Kidney (tissue), 14 donors: ENCODE results near the gene CAMTA1. TPM values are rescaled to one million over a fixed set of nuclear protein-coding genes. Genes with fewer than 3 reads are reported as not detected.

Source experiments
- DNase-seq, 5 donors: peaks; one replicate each; pipeline ENCODE4 v3.0.0-alpha.2; 2013 to 2020
- FAIRE-seq: peaks from 2 replicates; lab custom pipeline; 2012; peaks lifted over from hg19 to GRCh38; lab: Jason Lieb, UNC
- H3K27ac ChIP-seq, 2 donors: one replicate each; pipeline ENCODE4 v1.7.0; 2013; ENCODE audit warnings: low read depth in 2 of 2, low read length in 2 of 2, inconsistent platforms in 1 of 2
- H3K27me3 ChIP-seq: one replicate; pipeline ENCODE4 v1.7.1; 2013; ENCODE audit warnings: low read length, inconsistent platforms; ENCODE audit not compliant: control insufficient read depth, insufficient read depth
- H3K36me3 ChIP-seq, 3 donors: one replicate each; pipeline versions ENCODE4 v1.7.0 to v1.7.1; 2013; ENCODE audit warnings: low read length in 3 of 3, control low read depth in 1 of 3, inconsistent platforms in 1 of 3; ENCODE audit not compliant: insufficient read depth in 3 of 3, control insufficient read depth in 2 of 3
- H3K4me1 ChIP-seq, 3 donors: one replicate each; pipeline versions ENCODE4 v1.7.0 to v1.7.1; 2013; ENCODE audit warnings: low read length in 3 of 3, inconsistent platforms in 1 of 3, low read depth in 1 of 3; ENCODE audit not compliant: control insufficient read depth in 2 of 3, insufficient read depth in 2 of 3
- H3K4me3 ChIP-seq, 3 donors: one replicate each; pipeline versions ENCODE4 v1.7.0 to v1.8.1; 2013; ENCODE audit warnings: low read length in 3 of 3, control low read depth in 1 of 3, inconsistent platforms in 1 of 3
- H3K9ac ChIP-seq, 3 donors: one replicate each; pipeline versions ENCODE4 v1.7.0 to v1.7.1; 2013; ENCODE audit warnings: low read length in 3 of 3, control low read depth in 1 of 3, inconsistent platforms in 1 of 3
- H3K9me3 ChIP-seq, 3 donors: one replicate each; pipeline versions ENCODE4 v1.7.0 to v1.7.1; 2013; ENCODE audit warnings: low read length in 3 of 3, control low read depth in 1 of 3, inconsistent platforms in 1 of 3; ENCODE audit not compliant: control insufficient read depth in 2 of 3, insufficient read depth in 1 of 3
- intact Hi-C: fragments of 100-400 bp; cut with DNase I; formaldehyde crosslinking; loops from one replicate; pipeline ENCODE4 v1.11.1; 2022
- polyA plus RNA-seq: library from polyadenylated mRNA; stranded (reverse); fragments of 350-450 nt; fragmentation: Illumina TruSeq; extraction: RNeasy Lipid Tissue Mini Kit (QIAGEN cat#74804); gene quantifications from one replicate; pipeline ENCODE4 v1.2.3, GENCODE V29; 2014; ENCODE audit warnings: low read depth, low replicate concordance; ENCODE audit not compliant: insufficient read depth
- total RNA-seq: library from RNA; stranded (reverse); fragmentation: NEBNext Ultra II Directional; extraction: Animal tissue kit (Norgen Biotek cat#: 25700); gene quantifications from one replicate; pipeline ENCODE4 v1.2.1, GENCODE V29; 2021
- TF ChIP-seq, protein P1 (sequence below): IDR thresholded peaks from 3 replicates; pipeline ENCODE4 v1.5.1; 2012; ENCODE audit warnings: mild to moderate bottlenecking, moderate library complexity, borderline replicate concordance; ENCODE audit not compliant: insufficient read depth; ENCODE audit errors: extremely low read depth
- donor health status: control.
- donor health status: control.
- donor health status: control.
- donor health status: control.
- donor health status: control.
- donor health status: DM: yes; HTN: yes; CAD: no.
- donor health status: Normal renal cell carcinoma (clear cell type).

The CAMTA1 gene
- total and polyA plus RNA-seq, 2 donors from 2014 or later: 79.0 to 170 TPM

DNA sequence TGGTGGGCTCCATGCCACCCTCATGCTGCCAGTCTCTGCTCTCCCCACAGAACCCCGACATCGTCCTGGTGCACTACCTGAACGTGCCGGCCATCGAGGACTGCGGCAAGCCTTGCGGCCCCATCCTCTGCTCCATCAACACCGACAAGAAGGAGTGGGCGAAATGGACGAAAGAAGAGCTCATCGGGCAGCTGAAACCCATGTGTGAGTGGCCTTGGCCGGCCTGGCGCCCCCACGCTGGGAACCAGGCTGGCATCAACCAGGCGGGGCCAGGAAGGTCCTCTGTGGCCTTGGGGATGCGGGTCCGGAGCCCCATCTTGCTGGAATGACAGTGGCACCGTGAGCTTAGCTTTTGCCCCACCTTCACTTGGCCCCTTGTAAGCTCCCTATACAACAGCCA lies 855.1 kb downstream of the CAMTA1 start:
- FAIRE-seq: no peak
- peaks cover 0 to 6% (median 0%) of the 10 kb centered on the region in 3 donors for H3K9me3 ChIP-seq
- no peak overlapping the region for H3K27ac ChIP-seq
- H3K9ac ChIP-seq: no peak overlapping the region
- intact Hi-C loops: no loop called here
- TF ChIP-seq, protein P1, sequence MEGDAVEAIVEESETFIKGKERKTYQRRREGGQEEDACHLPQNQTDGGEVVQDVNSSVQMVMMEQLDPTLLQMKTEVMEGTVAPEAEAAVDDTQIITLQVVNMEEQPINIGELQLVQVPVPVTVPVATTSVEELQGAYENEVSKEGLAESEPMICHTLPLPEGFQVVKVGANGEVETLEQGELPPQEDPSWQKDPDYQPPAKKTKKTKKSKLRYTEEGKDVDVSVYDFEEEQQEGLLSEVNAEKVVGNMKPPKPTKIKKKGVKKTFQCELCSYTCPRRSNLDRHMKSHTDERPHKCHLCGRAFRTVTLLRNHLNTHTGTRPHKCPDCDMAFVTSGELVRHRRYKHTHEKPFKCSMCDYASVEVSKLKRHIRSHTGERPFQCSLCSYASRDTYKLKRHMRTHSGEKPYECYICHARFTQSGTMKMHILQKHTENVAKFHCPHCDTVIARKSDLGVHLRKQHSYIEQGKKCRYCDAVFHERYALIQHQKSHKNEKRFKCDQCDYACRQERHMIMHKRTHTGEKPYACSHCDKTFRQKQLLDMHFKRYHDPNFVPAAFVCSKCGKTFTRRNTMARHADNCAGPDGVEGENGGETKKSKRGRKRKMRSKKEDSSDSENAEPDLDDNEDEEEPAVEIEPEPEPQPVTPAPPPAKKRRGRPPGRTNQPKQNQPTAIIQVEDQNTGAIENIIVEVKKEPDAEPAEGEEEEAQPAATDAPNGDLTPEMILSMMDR: no peak
- no peaks in the 10 kb centered on the region for H3K27me3 ChIP-seq
- DNase-seq: peak in 1 of 5 donors; percentile 57
- H3K36me3 ChIP-seq: no peaks in the 10 kb centered on the region
- H3K4me1 ChIP-seq: peaks cover 0 to 20% (median 2%) of the 10 kb centered on the region in 3 donors
- H3K4me3 ChIP-seq: no peak overlapping the region

GRCh38 chr1:7640920-7641585 lies 855.8 kb downstream of the CAMTA1 start:
- TF ChIP-seq, protein P1: no peak
- H3K27me3 ChIP-seq: no peaks in the 10 kb centered on the region
- peaks cover 0 to 27% (median 9%) of the 10 kb centered on the region in 3 donors for H3K4me1 ChIP-seq
- H3K36me3 ChIP-seq: no peaks in the 10 kb centered on the region
- peaks cover 0 to 6% (median 0%) of the 10 kb centered on the region in 3 donors for H3K9me3 ChIP-seq
- no peak overlapping the region for H3K27ac ChIP-seq
- DNase-seq: no peak
- H3K4me3 ChIP-seq: no peak overlapping the region
- intact Hi-C loops: no loop called here
- H3K9ac ChIP-seq: no peak overlapping the region
- no peak for FAIRE-seq

GRCh38 chr1:7641587-7642417 lies 856.5 kb downstream of the CAMTA1 start:
- Histone ChIP-seq H3K36me3 (no peaks in the 10 kb centered on the region), H3K4me1 (peaks cover 0 to 31% (median 9%) of the 10 kb centered on the region in 3 donors), H3K27me3 (no peaks in the 10 kb centered on the region), H3K9ac (no peak overlapping the region), H3K9me3 (peaks cover 0 to 6% (median 0%) of the 10 kb centered on the region in 3 donors), H3K4me3 (no peak overlapping the region), H3K27ac (no peak overlapping the region)
- FAIRE-seq (no peak), DNase-seq (peak in 4 of 5 donors; percentile 28 to 67 (median 42))
- intact Hi-C loops: no loop called here
- TF ChIP-seq, protein P1: peak; percentile 5
